Brain microvascular endothelial cell (primary cell): ENCODE measurements around the gene KATNBL1.

ENCODE experiments used
- DNase-seq: peaks from one replicate; pipeline ENCODE4 v3.0.0-alpha.2; 2020
- H3K27ac ChIP-seq: fragments of 250-450 bp; sonication (Bioruptor Pico); 2 replicates; pipeline ENCODE4 v1.5.1; 2020; ENCODE audit warnings: mild to moderate bottlenecking, moderate library complexity
- H3K27me3 ChIP-seq: fragments of 250-450 bp; sonication (Bioruptor Pico); replicated peaks from 2 replicates; pipeline ENCODE4 v1.5.1; 2020; ENCODE audit warnings: mild to moderate bottlenecking
- H3K36me3 ChIP-seq: fragments of 250-450 bp; sonication (Bioruptor Pico); replicated peaks from 2 replicates; pipeline ENCODE4 v1.5.1; 2020; ENCODE audit warnings: mild to moderate bottlenecking
- H3K4me3 ChIP-seq: 2 replicates; pipeline ENCODE4 v1.5.1; 2011; ENCODE audit warnings: low read depth, mild to moderate bottlenecking, control low read depth, low read length, moderate library complexity
- in situ Hi-C: cut with HindIII; loops from 2 replicates; pipeline ENCODE4 v1.10.0; 2017; ENCODE audit warnings: low sequenced_read_pairs, low pct_ligation_motif_present
- TF ChIP-seq, protein P1 (sequence below): IDR thresholded peaks from 2 replicates; pipeline ENCODE4 v1.5.1; 2011; ENCODE audit warnings: low read depth, mild to moderate bottlenecking, moderate library complexity, low read length, control low read depth, inconsistent platforms; ENCODE audit errors: missing control alignments

The KATNBL1 gene

DNA sequence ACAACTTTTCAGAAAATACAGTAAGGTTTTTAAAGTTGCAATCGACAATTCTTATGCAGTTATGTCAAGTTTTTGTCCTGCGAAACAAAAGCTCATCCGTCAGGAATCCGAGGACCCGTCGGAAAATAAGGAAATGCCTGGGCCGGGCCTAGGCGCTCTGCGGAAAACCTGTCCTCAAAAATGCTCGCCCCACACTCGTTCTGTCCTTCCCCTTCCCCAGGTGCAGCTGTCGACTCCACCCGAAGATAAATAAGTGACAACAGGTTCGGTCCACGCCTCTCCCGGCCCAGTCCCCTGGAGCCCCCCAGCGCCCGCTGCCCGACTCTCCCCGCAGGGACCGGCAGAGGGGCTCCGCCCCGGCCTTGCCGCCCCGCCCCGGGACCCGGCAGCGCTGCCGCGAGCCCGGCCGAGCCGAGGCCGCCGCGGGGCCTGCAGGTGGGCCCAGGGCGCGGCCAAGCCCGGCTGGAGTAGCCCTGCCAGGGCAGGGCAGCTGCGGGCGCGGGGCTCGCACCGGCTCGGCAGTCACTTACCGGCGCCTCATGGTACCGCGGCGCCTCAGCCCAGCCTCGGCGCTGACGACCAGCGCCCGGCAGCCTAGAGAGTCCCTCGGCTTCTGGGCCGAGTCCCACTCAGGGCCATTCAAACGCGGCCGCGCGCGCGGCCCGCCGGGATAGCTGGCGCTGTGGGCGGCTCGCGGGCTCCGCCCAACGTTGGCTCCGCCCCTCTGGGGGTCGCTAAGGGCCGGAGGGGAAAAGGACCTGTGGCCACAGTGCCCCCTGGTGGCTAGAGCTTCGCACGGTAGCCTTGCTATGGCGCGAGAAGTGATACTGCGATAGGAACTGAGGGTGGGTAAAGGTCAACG lies at the start of gene KATNBL1:
KATNBL1 (minus strand) TSS at position 676 of the 862 bp plus-strand sequence. CDS start 46,420 bp downstream, outside the sequence.
- peak within 1 kb of the TSS; percentile 89 for H3K4me3 ChIP-seq
- H3K27ac ChIP-seq = peak within 1 kb of the TSS; percentile 83
- in situ Hi-C loops = no loop called here
- peaks cover 2% of the 10 kb centered on the region for H3K36me3 ChIP-seq
- TF ChIP-seq, protein P1, sequence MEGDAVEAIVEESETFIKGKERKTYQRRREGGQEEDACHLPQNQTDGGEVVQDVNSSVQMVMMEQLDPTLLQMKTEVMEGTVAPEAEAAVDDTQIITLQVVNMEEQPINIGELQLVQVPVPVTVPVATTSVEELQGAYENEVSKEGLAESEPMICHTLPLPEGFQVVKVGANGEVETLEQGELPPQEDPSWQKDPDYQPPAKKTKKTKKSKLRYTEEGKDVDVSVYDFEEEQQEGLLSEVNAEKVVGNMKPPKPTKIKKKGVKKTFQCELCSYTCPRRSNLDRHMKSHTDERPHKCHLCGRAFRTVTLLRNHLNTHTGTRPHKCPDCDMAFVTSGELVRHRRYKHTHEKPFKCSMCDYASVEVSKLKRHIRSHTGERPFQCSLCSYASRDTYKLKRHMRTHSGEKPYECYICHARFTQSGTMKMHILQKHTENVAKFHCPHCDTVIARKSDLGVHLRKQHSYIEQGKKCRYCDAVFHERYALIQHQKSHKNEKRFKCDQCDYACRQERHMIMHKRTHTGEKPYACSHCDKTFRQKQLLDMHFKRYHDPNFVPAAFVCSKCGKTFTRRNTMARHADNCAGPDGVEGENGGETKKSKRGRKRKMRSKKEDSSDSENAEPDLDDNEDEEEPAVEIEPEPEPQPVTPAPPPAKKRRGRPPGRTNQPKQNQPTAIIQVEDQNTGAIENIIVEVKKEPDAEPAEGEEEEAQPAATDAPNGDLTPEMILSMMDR = peak; percentile 89
- peak; percentile 86 for DNase-seq
- no peaks in the 10 kb centered on the region for H3K27me3 ChIP-seq

- TF ChIP-seq, protein P1 = no peak
- Histone ChIP-seq H3K4me3 (no peak overlapping the region), H3K27me3 (no peaks in the 10 kb centered on the region), H3K36me3 (no peaks in the 10 kb centered on the region), H3K27ac (no peak overlapping the region)
- in situ Hi-C loops = no loop called here
- DNase-seq = no peak
Measured at GRCh38 chr15:34259566-34259965, 49.7 kb upstream of the KATNBL1 start.

DNA sequence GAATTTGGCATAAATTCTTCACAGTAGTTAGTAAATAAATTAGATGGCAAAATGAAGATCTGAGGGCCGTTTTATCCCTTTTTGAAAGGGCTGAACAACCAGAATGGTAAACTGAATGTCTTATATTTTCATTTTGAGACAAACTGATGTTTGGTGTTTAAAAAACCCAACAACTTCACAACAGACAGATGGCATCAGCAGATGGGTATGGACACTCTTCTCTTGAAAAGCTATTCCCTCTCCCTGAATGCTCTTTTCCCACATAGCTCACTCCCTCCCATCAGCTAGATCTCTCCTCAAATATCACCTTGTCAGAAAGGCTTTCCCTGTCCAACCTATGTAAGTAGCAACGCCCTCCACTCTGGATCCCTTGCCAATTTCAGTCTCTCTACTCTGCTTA lies 48.3 kb upstream of the KATNBL1 start:
- no peaks in the 10 kb centered on the region for H3K27me3 ChIP-seq
- in situ Hi-C loops = no loop called here
- TF ChIP-seq, protein P1 = no peak

DNA sequence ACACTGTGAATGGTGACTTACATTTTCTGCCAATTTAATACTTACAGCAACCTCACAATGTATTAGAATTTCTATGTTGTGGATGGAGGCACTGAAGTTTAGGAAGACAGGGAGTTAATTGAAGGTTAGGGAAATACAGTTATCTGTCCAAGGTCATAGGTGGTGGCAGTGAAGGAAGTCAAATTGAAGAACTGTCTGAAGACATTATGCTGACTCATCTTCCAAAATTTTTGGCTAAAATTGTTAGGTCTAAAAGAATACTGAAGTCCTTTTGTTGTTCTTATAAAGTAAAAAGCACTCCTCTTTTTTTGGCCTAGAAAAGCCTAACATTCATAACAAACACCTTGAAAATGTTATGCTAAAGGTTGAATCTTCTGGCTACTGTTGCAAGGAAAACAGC lies 42.6 kb upstream of the KATNBL1 start:
- Histone ChIP-seq H3K4me3 (no peak overlapping the region), H3K36me3 (peaks cover 6% of the 10 kb centered on the region), H3K27me3 (no peaks in the 10 kb centered on the region), H3K27ac (no peak overlapping the region)
- TF ChIP-seq, protein P1 = no peak
- in situ Hi-C loops = no loop called here
- DNase-seq = no peak

More for the DNA sequence above, 48.3 kb upstream of the KATNBL1 start:
- Histone ChIP-seq H3K36me3 (peaks cover 6% of the 10 kb centered on the region), H3K4me3 (no peak overlapping the region), H3K27ac (no peak overlapping the region)
- no peak for DNase-seq

GRCh38 chr15:34248190-34248589 lies 38.3 kb upstream of the KATNBL1 start:
- in situ Hi-C loops = loop anchor here (25.0 kb wide), 1 partner anchor 89 kb away; the partner anchor contains the start of genes NOP10, NUTM1 and SLC12A6
- DNase-seq = no peak
- Histone ChIP-seq H3K27me3 (no peaks in the 10 kb centered on the region), H3K4me3 (no peak overlapping the region), H3K27ac (no peak overlapping the region), H3K36me3 (no peaks in the 10 kb centered on the region)
- TF ChIP-seq, protein P1 = no peak
